Measurements from ENCODE around the gene CUTA. TPM values are rescaled to one million over a fixed set of nuclear protein-coding genes. Genes with fewer than 3 reads are reported as not detected.

CUTA gene
- total RNA-seq, 1 experiment from 2014 or later, result 257 TPM

DNA sequence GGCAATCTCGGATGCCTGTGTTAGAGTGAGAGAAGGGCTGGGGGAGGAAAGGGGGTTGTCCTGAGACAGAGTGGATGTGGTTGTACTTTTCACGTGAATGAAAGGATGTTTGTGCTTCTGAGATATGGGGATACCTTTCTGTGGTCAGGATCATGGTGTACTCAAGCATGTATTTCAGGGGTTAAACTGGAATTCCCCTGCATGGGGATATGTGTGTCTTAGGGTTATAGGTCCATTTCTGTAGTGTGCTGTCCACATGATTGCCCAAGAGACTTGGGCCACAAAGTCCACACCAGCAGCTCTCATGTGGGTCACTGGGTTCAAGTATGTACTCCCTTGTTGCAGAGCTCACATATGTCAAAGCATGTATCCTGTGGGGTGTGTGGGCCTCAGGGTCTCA, 12.4 kb upstream of the CUTA start:
- H4K8ac ChIP-seq (replicated peaks; ENCODE audit: insufficient read length, low read depth, low read length), result no peak overlapping the region
- H3K18ac ChIP-seq (ENCODE audit: insufficient read length, low read depth, low read length), result no peak overlapping the region
- no peak overlapping the region for H4K91ac ChIP-seq (ENCODE audit: insufficient read length, low read depth, low read length)
- H3K79me1 ChIP-seq (ENCODE audit: insufficient read depth, low read depth, low read length, poor library complexity, severe bottlenecking), result peaks cover 2% of the 10 kb centered on the region
- H2AK5ac ChIP-seq (ENCODE audit: insufficient read length, low read length), result no peak overlapping the region
- peaks cover 4 to 17% (median 16%) of the 10 kb centered on the region in 3 experiments for H3K36me3 Mint-ChIP-seq (ENCODE audit: insufficient read depth in 1 of 3, low read depth in 3 of 3)
- peaks cover 71 to 79% of the 10 kb centered on the region in 2 experiments for H3K4me1 Mint-ChIP-seq
- H2BK20ac ChIP-seq (ENCODE audit: low read depth, low read length, poor library complexity, severe bottlenecking), result no peak overlapping the region
- no CpG with 5 or more reads among the region's 2 CpGs for WGBS (ENCODE audit: extremely low coverage, insufficient read length, low lambda C conversion rate)
- H3K27ac ChIP-seq (ENCODE audit: insufficient read length, low read depth, low read length), result peak overlapping the region; percentile 36
- H2BK15ac ChIP-seq (ENCODE audit: low read depth, low read length), result no peak overlapping the region
- H2AFZ ChIP-seq (ENCODE audit: low read length), result no peak overlapping the region
- H3K27ac Mint-ChIP-seq, result peak overlapping the region; percentile 92 to 96 (median 94)
- no peaks in the 10 kb centered on the region; the same call in 1 of the 2 replicates for H3K27me3 Mint-ChIP-seq (ENCODE audit: low read depth)
- peaks cover 14% of the 10 kb centered on the region; the same call in 1 of the 2 replicates for H3K79me2 ChIP-seq (ENCODE audit: insufficient read depth, low read length)
- H3K9me3 ChIP-seq (ENCODE audit: control insufficient read depth, low read depth, low read length), result no peaks in the 10 kb centered on the region
- H3K14ac ChIP-seq (ENCODE audit: insufficient read depth, low read length), result no peak overlapping the region
- H3K4me3 Mint-ChIP-seq, result peak overlapping the region; percentile 75 to 81
- H4K20me1 ChIP-seq (ENCODE audit: control insufficient read depth, insufficient read depth, insufficient read length), result no peaks in the 10 kb centered on the region
- no peak overlapping the region for H2BK5ac ChIP-seq (ENCODE audit: insufficient read length, low read length)
- DNase-seq, result no peak
- H3K9me3 Mint-ChIP-seq, result no peaks in the 10 kb centered on the region
- TF ChIP-seq, protein P1, sequence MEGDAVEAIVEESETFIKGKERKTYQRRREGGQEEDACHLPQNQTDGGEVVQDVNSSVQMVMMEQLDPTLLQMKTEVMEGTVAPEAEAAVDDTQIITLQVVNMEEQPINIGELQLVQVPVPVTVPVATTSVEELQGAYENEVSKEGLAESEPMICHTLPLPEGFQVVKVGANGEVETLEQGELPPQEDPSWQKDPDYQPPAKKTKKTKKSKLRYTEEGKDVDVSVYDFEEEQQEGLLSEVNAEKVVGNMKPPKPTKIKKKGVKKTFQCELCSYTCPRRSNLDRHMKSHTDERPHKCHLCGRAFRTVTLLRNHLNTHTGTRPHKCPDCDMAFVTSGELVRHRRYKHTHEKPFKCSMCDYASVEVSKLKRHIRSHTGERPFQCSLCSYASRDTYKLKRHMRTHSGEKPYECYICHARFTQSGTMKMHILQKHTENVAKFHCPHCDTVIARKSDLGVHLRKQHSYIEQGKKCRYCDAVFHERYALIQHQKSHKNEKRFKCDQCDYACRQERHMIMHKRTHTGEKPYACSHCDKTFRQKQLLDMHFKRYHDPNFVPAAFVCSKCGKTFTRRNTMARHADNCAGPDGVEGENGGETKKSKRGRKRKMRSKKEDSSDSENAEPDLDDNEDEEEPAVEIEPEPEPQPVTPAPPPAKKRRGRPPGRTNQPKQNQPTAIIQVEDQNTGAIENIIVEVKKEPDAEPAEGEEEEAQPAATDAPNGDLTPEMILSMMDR (conservative IDR thresholded peaks at IDR 0.05), result no peak
- H3K56ac ChIP-seq (ENCODE audit: insufficient read length, low read depth, low read length), result no peak overlapping the region
- H3K4ac ChIP-seq (ENCODE audit: low read depth, low read length), result no peak overlapping the region
- H3K4me1 ChIP-seq (ENCODE audit: insufficient read depth, low read length), result peaks cover 17% of the 10 kb centered on the region; the same call in 1 of the 2 replicates
- no peak overlapping the region for H2BK12ac ChIP-seq (ENCODE audit: insufficient read length, low read depth, low read length)
- H2BK120ac ChIP-seq (ENCODE audit: low read depth, low read length, poor library complexity, severe bottlenecking), result no peak overlapping the region
- peak overlapping the region; percentile 88 for H3K4me2 ChIP-seq (ENCODE audit: insufficient read depth, insufficient read length, low read length)
- H3K9ac ChIP-seq (ENCODE audit: extremely low read depth, insufficient read length, low read length), result no peak overlapping the region
- peaks cover 27% of the 10 kb centered on the region for H3K23me2 ChIP-seq (ENCODE audit: insufficient read length, low read depth, low read length, poor library complexity, severe bottlenecking)
- no peak overlapping the region for H3K23ac ChIP-seq (ENCODE audit: insufficient read length, low read depth, low read length)
- no peak overlapping the region for H3T11ph ChIP-seq (ENCODE audit: low read length)
- no peak overlapping the region for H4K5ac ChIP-seq (ENCODE audit: insufficient read length, low read depth, low read length)
- no peaks in the 10 kb centered on the region for H3K27me3 ChIP-seq (ENCODE audit: insufficient read depth, low read length)

All from H9 (cell line).